SKM-1 (cell line): Measurements from ENCODE around the gene LAMA3.

Experiments used
- DNase-seq: peaks from one replicate; lab custom pipeline; 2025; ENCODE audit not compliant: unreplicated experiment; lab: John Stamatoyannopoulos, UW

LAMA3 gene

GRCh38 chr18:23776306-23776705 is 87.1 kb downstream of the LAMA3 start:
- no peak for DNase-seq

GRCh38 chr18:23778828-23779227 is 89.6 kb downstream of the LAMA3 start:
- no peak for DNase-seq

GRCh38 chr18:23779696-23780303 is 90.5 kb downstream of the LAMA3 start:
- DNase-seq, result no peak

GRCh38 chr18:23784832-23785245 is 95.6 kb downstream of the LAMA3 start:
- DNase-seq, result no peak

- DNase-seq, result no peak
Measured at GRCh38 chr18:23793051-23793450, 103.8 kb downstream of the LAMA3 start.

GRCh38 chr18:23793985-23794867 is 105.0 kb downstream of the LAMA3 start:
- no peak for DNase-seq

- no peak for DNase-seq
Measured at GRCh38 chr18:23798249-23798648, 109.0 kb downstream of the LAMA3 start.

- no peak for DNase-seq
Measured at GRCh38 chr18:23798824-23799223, 109.6 kb downstream of the LAMA3 start.

- no peak for DNase-seq
Measured at GRCh38 chr18:23799540-23799939, 110.3 kb downstream of the LAMA3 start.

GRCh38 chr18:23800902-23801301 is 111.6 kb downstream of the LAMA3 start:
- no peak for DNase-seq

- no peak for DNase-seq
Measured at GRCh38 chr18:23802817-23803216, 113.6 kb downstream of the LAMA3 start.

GRCh38 chr18:23803755-23804154 is 114.5 kb downstream of the LAMA3 start:
- DNase-seq, result no peak

- DNase-seq, result no peak
Measured at GRCh38 chr18:23805898-23806297, 116.6 kb downstream of the LAMA3 start.

- DNase-seq, result no peak
Measured at GRCh38 chr18:23809415-23809814, 120.2 kb downstream of the LAMA3 start.

- DNase-seq, result no peak
Measured at GRCh38 chr18:23810396-23810795, 121.1 kb downstream of the LAMA3 start.

- no peak for DNase-seq
Measured at GRCh38 chr18:23811176-23811575, 121.9 kb downstream of the LAMA3 start.

GRCh38 chr18:23812546-23813440 is 123.5 kb downstream of the LAMA3 start:
- peak; percentile 11 for DNase-seq

- DNase-seq, result no peak
Measured at GRCh38 chr18:23814991-23815614, 125.8 kb downstream of the LAMA3 start.

- no peak for DNase-seq
Measured at GRCh38 chr18:23816021-23816420, 126.8 kb downstream of the LAMA3 start.

- DNase-seq, result no peak
Measured at GRCh38 chr18:23816740-23817139, 127.5 kb downstream of the LAMA3 start.

GRCh38 chr18:23819001-23819400 is 129.7 kb downstream of the LAMA3 start:
- no peak for DNase-seq
